Progenitor cell of endocrine pancreas (in vitro differentiated cells): ENCODE results near the gene AZIN2. TPM values are rescaled to one million over a fixed set of nuclear protein-coding genes. Genes with fewer than 3 reads are reported as not detected.

ENCODE experiments used
- DNase-seq: peaks from one replicate; pipeline ENCODE4 v3.0.0; 2021; ENCODE audit warnings: low spot score; ENCODE audit not compliant: unreplicated experiment
- H3K27ac Mint-ChIP-seq: 2 replicates; pipeline ENCODE4 v1.8.0; 2021; ENCODE audit warnings: mild to moderate bottlenecking, moderate library complexity, mixed read lengths
- H3K27me3 Mint-ChIP-seq: 2 replicates; pipeline ENCODE4 v1.8.0; 2021; ENCODE audit warnings: mixed read lengths
- H3K36me3 Mint-ChIP-seq: 2 replicates; pipeline ENCODE4 v1.8.0; 2022; ENCODE audit warnings: mixed read lengths; ENCODE audit not compliant: insufficient read depth
- H3K4me1 Mint-ChIP-seq: 2 replicates; pipeline ENCODE4 v1.8.0; 2021; ENCODE audit warnings: low read depth, mixed read lengths
- H3K4me3 Mint-ChIP-seq: 2 replicates; pipeline ENCODE4 v1.8.0; 2021; ENCODE audit warnings: low read depth, mild to moderate bottlenecking, moderate library complexity, mixed read lengths
- H3K9me3 Mint-ChIP-seq: 2 replicates; pipeline ENCODE4 v1.8.0; 2021; ENCODE audit warnings: low read depth, mixed read lengths
- total RNA-seq: library from RNA; stranded (reverse); gene quantifications from 2 replicates; pipeline ENCODE4 v1.2.1, GENCODE V29; 2021
- TF ChIP-seq, protein P1 (sequence below): fragments of 200-600 bp; sonication (generic); IDR thresholded peaks from one replicate; pipeline ENCODE4 v1.5.0; 2021; ENCODE audit warnings: antibody characterized with exemption, mild to moderate bottlenecking; ENCODE audit not compliant: unreplicated experiment

The AZIN2 gene
- total RNA-seq, 1 donor from 2014 or later: 5.2 TPM

DNA sequence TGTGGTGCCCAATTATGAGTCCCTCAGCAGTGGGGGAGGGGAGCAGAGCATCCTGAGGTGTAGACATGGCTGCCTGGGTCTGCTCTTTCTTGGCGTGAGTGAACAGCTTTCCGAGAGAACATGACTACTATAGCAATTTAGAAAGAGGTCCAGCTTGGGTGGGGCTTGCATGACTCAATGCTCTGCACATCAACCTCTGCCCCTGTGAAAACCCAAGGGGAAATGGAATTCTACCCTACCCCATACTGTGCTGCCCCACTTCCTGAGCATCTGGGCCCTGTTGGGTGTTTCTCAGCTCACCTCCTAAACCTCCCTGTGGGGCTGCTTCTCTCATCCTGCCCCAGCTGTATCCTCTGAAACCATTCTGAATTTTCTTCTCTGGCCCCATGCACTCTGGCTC is 8.2 kb upstream of the AZIN2 start:
- H3K27me3 Mint-ChIP-seq: peaks cover 3% of the 10 kb centered on the region
- H3K27ac Mint-ChIP-seq: no peak overlapping the region
- no peaks in the 10 kb centered on the region for H3K4me1 Mint-ChIP-seq
- TF ChIP-seq, protein P1, sequence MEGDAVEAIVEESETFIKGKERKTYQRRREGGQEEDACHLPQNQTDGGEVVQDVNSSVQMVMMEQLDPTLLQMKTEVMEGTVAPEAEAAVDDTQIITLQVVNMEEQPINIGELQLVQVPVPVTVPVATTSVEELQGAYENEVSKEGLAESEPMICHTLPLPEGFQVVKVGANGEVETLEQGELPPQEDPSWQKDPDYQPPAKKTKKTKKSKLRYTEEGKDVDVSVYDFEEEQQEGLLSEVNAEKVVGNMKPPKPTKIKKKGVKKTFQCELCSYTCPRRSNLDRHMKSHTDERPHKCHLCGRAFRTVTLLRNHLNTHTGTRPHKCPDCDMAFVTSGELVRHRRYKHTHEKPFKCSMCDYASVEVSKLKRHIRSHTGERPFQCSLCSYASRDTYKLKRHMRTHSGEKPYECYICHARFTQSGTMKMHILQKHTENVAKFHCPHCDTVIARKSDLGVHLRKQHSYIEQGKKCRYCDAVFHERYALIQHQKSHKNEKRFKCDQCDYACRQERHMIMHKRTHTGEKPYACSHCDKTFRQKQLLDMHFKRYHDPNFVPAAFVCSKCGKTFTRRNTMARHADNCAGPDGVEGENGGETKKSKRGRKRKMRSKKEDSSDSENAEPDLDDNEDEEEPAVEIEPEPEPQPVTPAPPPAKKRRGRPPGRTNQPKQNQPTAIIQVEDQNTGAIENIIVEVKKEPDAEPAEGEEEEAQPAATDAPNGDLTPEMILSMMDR: no peak
- no peaks in the 10 kb centered on the region for H3K36me3 Mint-ChIP-seq
- no peak for DNase-seq
- H3K4me3 Mint-ChIP-seq: no peak overlapping the region
- H3K9me3 Mint-ChIP-seq: peaks cover under 1% of the 10 kb centered on the region

DNA sequence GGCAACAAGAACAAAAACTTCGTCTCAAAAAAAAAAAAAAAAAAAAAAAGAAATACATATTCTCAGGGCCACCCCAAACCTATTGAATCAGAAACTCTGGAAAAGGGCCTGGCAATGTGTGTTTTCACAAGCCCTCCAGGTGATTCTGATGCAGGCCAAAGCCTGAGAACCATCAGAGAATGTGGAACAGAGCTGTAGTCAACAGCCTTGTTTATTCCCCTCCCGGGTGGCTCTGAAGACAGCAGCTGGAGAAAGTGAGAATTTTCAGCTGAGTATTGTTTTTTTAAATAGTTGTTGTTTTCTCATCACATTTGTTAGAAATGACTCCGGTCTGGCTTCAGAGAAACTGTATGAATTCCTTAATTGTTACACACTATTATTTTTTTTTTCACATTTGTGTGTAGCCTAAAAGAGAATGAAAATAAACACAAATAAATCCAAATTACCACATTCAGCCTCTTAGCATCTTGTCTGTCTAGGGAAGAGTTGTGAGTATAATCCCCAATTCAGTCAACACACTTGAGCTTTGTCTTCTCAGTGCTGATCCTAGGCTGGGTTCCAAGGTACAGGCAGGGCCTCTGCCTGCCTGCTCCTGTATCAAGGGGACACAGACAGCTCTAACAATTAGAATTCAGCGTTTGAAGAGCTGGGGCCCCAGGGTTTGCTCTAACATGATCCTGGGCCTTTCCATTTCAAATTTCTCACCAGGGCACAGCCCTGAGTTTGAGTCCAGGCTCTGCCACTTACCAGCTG is 6.6 kb upstream of the AZIN2 start:
- Mint-ChIP-seq H3K27me3 (peaks cover 3% of the 10 kb centered on the region), H3K36me3 (no peaks in the 10 kb centered on the region), H3K27ac (peak overlapping the region; percentile 50), H3K4me3 (no peak overlapping the region), H3K4me1 (peaks cover 4% of the 10 kb centered on the region), H3K9me3 (no peaks in the 10 kb centered on the region)
- TF ChIP-seq, protein P1: no peak
- no peak for DNase-seq

GRCh38 chr1:33078030-33078591 is 2.8 kb upstream of the AZIN2 start:
- Mint-ChIP-seq H3K9me3 (no peaks in the 10 kb centered on the region), H3K4me1 (peaks cover 11% of the 10 kb centered on the region)

DNA sequence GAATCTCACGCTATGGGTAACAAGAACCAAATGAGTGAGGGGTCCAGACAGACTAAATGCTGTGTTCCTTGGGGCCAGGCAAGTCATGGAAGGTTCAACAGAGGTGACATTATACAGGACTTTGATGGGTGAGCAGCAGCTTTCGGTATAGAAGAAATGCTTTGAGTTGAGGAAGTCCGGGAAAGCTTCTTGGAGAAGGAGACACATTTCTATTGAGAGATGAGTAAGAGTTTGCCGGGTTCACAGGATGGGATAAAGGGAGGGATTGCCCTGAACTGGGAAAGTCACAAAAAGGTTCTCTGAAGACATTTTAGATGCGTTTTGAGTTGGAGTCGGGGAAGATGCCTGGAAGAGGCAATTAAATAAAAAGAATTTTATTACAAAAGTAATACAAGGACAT is 580 bp upstream of the AZIN2 start:
- Mint-ChIP-seq H3K4me3 (peak overlapping the region; percentile 74), H3K9me3 (no peaks in the 10 kb centered on the region), H3K27me3 (peaks cover 35% of the 10 kb centered on the region), H3K36me3 (peaks cover 2% of the 10 kb centered on the region), H3K27ac (no peak overlapping the region), H3K4me1 (peaks cover 11% of the 10 kb centered on the region)
- no peak for DNase-seq
- TF ChIP-seq, protein P1: no peak

More at GRCh38 chr1:33078030-33078591, 2.8 kb upstream of the AZIN2 start:
- Mint-ChIP-seq H3K36me3 (no peaks in the 10 kb centered on the region), H3K4me3 (no peak overlapping the region), H3K27ac (no peak overlapping the region), H3K27me3 (peaks cover 18% of the 10 kb centered on the region)
- TF ChIP-seq, protein P1: no peak
- DNase-seq: no peak

GRCh38 chr1:33081554-33082305 is 777 bp downstream of the AZIN2 start:
- H3K4me3 Mint-ChIP-seq: peak overlapping the region; percentile 74
- no peak overlapping the region for H3K27ac Mint-ChIP-seq
- no peak for DNase-seq
- peaks cover 2% of the 10 kb centered on the region for H3K36me3 Mint-ChIP-seq
- H3K4me1 Mint-ChIP-seq: peaks cover 11% of the 10 kb centered on the region
- no peaks in the 10 kb centered on the region for H3K9me3 Mint-ChIP-seq
- peaks cover 43% of the 10 kb centered on the region for H3K27me3 Mint-ChIP-seq
- TF ChIP-seq, protein P1: no peak
